Ectodermal cell (in vitro differentiated cells): Measurements from ENCODE around the gene DBI. TPM values are rescaled to one million over a fixed set of nuclear protein-coding genes. Genes with fewer than 3 reads are reported as not detected.

Source experiments
- H3K27ac ChIP-seq: 2 replicates; pipeline ENCODE4 v1.7.0; 2013; ENCODE audit warnings: mild to moderate bottlenecking, low read depth, low read length; ENCODE audit not compliant: insufficient read depth, poor library complexity, severe bottlenecking
- H3K27me3 ChIP-seq: 2 replicates; pipeline ENCODE4 v1.7.0; 2013; ENCODE audit warnings: mild to moderate bottlenecking, low read length; ENCODE audit not compliant: insufficient read depth, control insufficient read depth, poor library complexity, severe bottlenecking
- H3K36me3 ChIP-seq: one replicate; pipeline ENCODE4 v1.7.0; 2013; ENCODE audit warnings: low read length; ENCODE audit not compliant: control insufficient read depth, insufficient read depth
- H3K4me1 ChIP-seq: one replicate; pipeline ENCODE4 v1.7.0; 2013; ENCODE audit warnings: low read length; ENCODE audit not compliant: control insufficient read depth, insufficient read depth
- H3K4me3 ChIP-seq: 2 replicates; pipeline ENCODE4 v1.7.0; 2013; ENCODE audit warnings: low read depth, low read length, control low read depth; ENCODE audit not compliant: insufficient read depth
- H3K9me3 ChIP-seq: 2 replicates; pipeline ENCODE4 v1.7.0; 2013; ENCODE audit warnings: mild to moderate bottlenecking, low read length, moderate library complexity; ENCODE audit not compliant: control insufficient read depth
- WGBS, 2 experiments: methylation state at CpG; one replicate each; pipeline ENCODE4 v1.1.7; 2013; ENCODE audit warnings: missing lambda C conversion rate in 2 of 2; 5-methylcytosine and 5-hydroxymethylcytosine counted together
- polyA plus RNA-seq, 4 experiments: library from polyadenylated mRNA; stranded (reverse); fragments of 50-300 nt; gene quantifications; one replicate each; pipeline ENCODE4 v1.2.3, GENCODE V29; 2013

The DBI gene
- 234 TPM for polyA plus RNA-seq (2013, experiment 1 of 4)
- polyA plus RNA-seq (2013, experiment 2 of 4) = 208 TPM
- polyA plus RNA-seq (2013, experiment 3 of 4) = 223 TPM
- 224 TPM for polyA plus RNA-seq (2013, experiment 4 of 4)

DNA sequence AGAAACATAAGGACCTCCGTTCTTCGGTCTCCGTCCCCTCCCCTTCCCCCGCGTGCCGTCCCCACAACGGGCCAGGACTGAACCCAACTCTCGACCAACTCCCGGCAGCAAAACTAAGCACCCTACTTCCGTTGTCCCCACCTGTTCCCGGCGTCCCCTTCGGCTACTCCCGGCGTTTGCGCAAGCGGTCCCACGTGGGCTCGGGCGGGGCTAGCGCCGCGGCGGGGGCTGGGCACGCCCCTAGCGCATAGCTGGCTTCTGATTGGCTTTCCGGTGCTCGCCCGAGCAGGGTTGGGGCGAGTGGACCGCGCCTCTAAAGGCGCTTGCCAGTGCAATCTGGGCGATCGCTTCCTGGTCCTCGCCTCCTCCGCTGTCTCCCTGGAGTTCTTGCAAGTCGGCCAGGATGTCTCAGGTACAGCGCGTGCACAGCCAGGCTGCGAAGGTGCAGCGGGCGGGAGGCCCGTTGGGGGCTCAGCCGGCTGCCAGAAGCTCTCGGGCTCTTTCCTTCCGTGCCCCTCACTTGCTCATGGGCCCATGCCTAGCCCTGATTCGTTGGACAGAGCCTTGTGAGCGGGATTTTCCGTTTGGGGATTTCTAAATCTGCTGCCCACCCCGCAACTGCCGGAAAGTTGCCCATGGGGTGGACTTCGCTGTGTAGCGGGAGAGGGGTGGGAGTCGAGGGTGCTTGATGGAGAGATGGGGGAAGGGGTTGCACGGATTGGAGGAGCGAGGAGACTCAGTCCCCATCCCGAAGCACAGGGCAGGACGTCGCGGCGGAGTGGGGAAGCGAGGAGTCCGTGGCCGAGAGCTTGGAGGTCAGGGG lies at the start of gene DBI, which contains the start of gene C2orf76:
Gene DBI, plus strand, starts transcription at position 329 of the 823 bp plus-strand sequence. Its CDS starts 75 bp downstream, at position 404.
Gene C2orf76, minus strand, starts transcription at position 186 of the 823 bp plus-strand sequence. CDS start 26,875 bp downstream, outside the sequence.
- H3K4me3 ChIP-seq = peak within 1 kb of the TSS; percentile 94
- peaks cover 10% of the 10 kb centered on the region for H3K4me1 ChIP-seq
- H3K27me3 ChIP-seq = no peaks in the 10 kb centered on the region
- WGBS, 2 experiments = 0% methylated on average over 65 of the region's 65 CpGs
- H3K9me3 ChIP-seq = no peaks in the 10 kb centered on the region
- peaks cover 17% of the 10 kb centered on the region for H3K36me3 ChIP-seq
- H3K27ac ChIP-seq = peak within 1 kb of the TSS; percentile 60

DNA sequence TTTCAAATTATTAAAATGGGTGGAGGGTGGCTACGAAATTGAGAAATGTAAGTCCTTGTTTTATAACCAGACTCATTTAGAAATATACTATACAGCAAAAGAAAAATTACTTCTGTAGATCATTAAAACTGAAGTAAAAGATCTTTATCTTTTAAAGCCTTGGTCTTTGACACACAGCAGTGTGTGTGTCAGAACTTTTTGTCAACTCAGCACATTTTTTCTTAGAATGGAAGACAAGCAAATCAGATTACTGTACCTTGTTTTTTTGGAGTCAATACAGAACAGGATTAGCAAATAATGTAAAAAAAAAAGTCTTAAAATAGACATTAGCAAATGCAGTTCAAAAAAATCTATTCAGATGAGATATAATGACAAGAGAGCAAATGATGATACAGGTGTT lies 49.2 kb upstream of the DBI start:
- Histone ChIP-seq H3K27ac (no peak overlapping the region), H3K4me1 (no peaks in the 10 kb centered on the region), H3K4me3 (no peak overlapping the region), H3K9me3 (no peaks in the 10 kb centered on the region), H3K36me3 (no peaks in the 10 kb centered on the region), H3K27me3 (no peaks in the 10 kb centered on the region)
- no CpG with 5 or more reads among the region's 1 CpG for WGBS, 2 experiments

- WGBS, 2 experiments = 78 to 80% methylated on average over 6 to 7 of the region's 7 CpGs
- Histone ChIP-seq H3K4me3 (no peak overlapping the region), H3K27ac (no peak overlapping the region), H3K36me3 (no peaks in the 10 kb centered on the region), H3K27me3 (no peaks in the 10 kb centered on the region), H3K9me3 (no peaks in the 10 kb centered on the region), H3K4me1 (no peaks in the 10 kb centered on the region)
Observed at GRCh38 chr2:119319593-119319992, 47.2 kb upstream of the DBI start.

GRCh38 chr2:119323459-119323858 lies 43.3 kb upstream of the DBI start:
- no peaks in the 10 kb centered on the region for H3K36me3 ChIP-seq
- H3K27me3 ChIP-seq = no peaks in the 10 kb centered on the region
- WGBS, 2 experiments = 86 to 87% methylated on average over 8 of the region's 8 CpGs
- H3K27ac ChIP-seq = no peak overlapping the region
- H3K9me3 ChIP-seq = no peaks in the 10 kb centered on the region
- no peaks in the 10 kb centered on the region for H3K4me1 ChIP-seq
- H3K4me3 ChIP-seq = no peak overlapping the region

DNA sequence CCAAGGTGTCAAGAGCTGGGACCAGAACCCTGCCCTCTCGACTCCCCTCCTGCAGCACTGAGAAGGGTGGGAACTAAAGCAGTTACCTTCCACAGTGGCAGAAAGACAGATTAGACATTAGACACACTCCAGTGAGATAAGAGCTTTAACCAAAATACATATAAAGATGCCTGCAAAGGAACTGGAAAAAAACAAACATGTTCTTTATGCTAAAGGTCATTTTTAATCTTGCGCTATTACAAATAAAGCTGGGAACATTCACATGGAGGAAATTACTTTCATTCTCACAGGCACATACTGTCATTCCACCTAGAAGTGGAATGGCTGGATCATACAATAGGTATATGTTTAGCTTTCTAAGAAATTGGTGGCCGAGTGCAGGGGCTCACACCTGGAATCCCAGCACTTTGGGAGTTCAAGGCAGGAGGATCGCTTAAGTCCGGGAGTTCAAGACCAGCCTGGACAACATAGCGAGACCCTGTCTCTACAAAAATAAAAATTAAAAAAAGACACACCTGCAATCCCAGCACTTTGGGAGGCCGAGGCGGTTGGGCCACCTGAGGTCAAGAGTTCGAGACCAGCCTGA lies 42.0 kb upstream of the DBI start:
- WGBS, 2 experiments = 92 to 93% methylated on average over 9 of the region's 9 CpGs
- Histone ChIP-seq H3K27me3 (no peaks in the 10 kb centered on the region), H3K4me1 (no peaks in the 10 kb centered on the region), H3K9me3 (no peaks in the 10 kb centered on the region), H3K27ac (no peak overlapping the region), H3K36me3 (no peaks in the 10 kb centered on the region), H3K4me3 (no peak overlapping the region)

GRCh38 chr2:119326938-119327337 lies 39.8 kb upstream of the DBI start:
- Histone ChIP-seq H3K27me3 (no peaks in the 10 kb centered on the region), H3K9me3 (no peaks in the 10 kb centered on the region), H3K27ac (no peak overlapping the region), H3K36me3 (no peaks in the 10 kb centered on the region), H3K4me1 (no peaks in the 10 kb centered on the region), H3K4me3 (no peak overlapping the region)
- 82 to 91% methylated on average over 1 of the region's 1 CpG for WGBS, 2 experiments

DNA sequence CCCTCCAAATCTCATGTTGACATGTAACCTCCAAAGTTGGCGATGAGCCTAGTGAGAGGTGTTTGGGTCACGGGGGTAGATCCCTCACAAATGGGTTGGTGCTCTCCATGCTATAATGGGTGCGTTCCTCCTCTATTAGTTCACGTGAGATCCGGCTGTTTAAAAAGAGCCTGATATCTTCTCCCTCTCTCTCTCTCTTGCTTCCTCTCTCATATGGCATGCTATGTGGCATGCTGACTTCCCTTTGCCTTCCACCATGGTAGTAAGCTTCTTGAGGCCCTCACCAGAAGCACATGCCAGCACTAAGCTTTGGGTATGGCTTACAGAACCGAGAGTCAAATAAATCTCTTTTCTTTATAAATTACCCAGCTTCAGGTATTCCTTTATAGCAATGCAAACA lies 39.3 kb upstream of the DBI start:
- WGBS, 2 experiments = 94 to 95% methylated on average over 6 of the region's 6 CpGs
- Histone ChIP-seq H3K4me3 (no peak overlapping the region), H3K27me3 (no peaks in the 10 kb centered on the region), H3K4me1 (no peaks in the 10 kb centered on the region), H3K36me3 (no peaks in the 10 kb centered on the region), H3K9me3 (no peaks in the 10 kb centered on the region), H3K27ac (no peak overlapping the region)

- Histone ChIP-seq H3K4me1 (no peaks in the 10 kb centered on the region), H3K27ac (no peak overlapping the region), H3K27me3 (no peaks in the 10 kb centered on the region), H3K36me3 (no peaks in the 10 kb centered on the region), H3K4me3 (no peak overlapping the region), H3K9me3 (no peaks in the 10 kb centered on the region)
- WGBS, 2 experiments = 88 to 95% methylated on average over 4 to 6 of the region's 6 CpGs
Observed at GRCh38 chr2:119332953-119333352, 33.8 kb upstream of the DBI start.

- no peaks in the 10 kb centered on the region for H3K9me3 ChIP-seq
- 86 to 90% methylated on average over 3 of the region's 3 CpGs for WGBS, 2 experiments
- H3K27me3 ChIP-seq = no peaks in the 10 kb centered on the region
- no peak overlapping the region for H3K27ac ChIP-seq
- H3K36me3 ChIP-seq = no peaks in the 10 kb centered on the region
- H3K4me1 ChIP-seq = no peaks in the 10 kb centered on the region
- H3K4me3 ChIP-seq = no peak overlapping the region
Observed at GRCh38 chr2:119333360-119333759, 33.4 kb upstream of the DBI start.

- Histone ChIP-seq H3K27me3 (no peaks in the 10 kb centered on the region), H3K4me3 (no peak overlapping the region), H3K36me3 (no peaks in the 10 kb centered on the region), H3K4me1 (no peaks in the 10 kb centered on the region), H3K27ac (no peak overlapping the region), H3K9me3 (no peaks in the 10 kb centered on the region)
- WGBS, 2 experiments = 85 to 97% methylated on average over 2 of the region's 2 CpGs
Observed at GRCh38 chr2:119333833-119334232, 32.9 kb upstream of the DBI start.
